Activated CD4-positive, alpha-beta T cell treated with anti-CD3 and anti-CD28 coated beads for 24 hours (primary cell): Measurements from ENCODE around the gene CSNK2A1.
"Not testable (repeated sequence)": the region's sequence is repeated elsewhere in the genome, so short reads cannot be mapped to it uniquely, and the experiment has no call there.

Source experiments
- DNase-seq, 2 donors: peaks; one replicate each; pipeline ENCODE4 v3.0.0-alpha.2; 2020; ENCODE audit warnings: low read depth in 2 of 2

Gene CSNK2A1

DNA sequence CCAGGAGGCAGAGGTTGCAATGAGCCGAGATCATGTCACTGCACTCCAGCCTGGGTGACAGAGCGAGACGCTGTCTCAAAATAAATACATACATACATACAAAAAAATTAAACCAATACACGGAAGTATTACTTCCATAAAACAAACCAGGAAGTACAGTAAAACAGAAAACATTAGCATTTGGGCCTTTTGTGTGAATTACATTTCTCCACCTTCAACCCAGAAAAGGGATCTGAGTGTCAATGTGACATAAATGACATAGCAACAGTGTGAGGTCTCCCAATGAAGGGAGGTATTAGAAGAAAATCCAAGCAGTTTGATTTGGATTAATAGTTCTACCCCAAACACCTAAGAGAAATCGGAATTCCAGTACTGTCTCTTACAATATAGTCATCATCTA, 10.1 kb downstream of the CSNK2A1 start:
- DNase-seq: no peak

DNA sequence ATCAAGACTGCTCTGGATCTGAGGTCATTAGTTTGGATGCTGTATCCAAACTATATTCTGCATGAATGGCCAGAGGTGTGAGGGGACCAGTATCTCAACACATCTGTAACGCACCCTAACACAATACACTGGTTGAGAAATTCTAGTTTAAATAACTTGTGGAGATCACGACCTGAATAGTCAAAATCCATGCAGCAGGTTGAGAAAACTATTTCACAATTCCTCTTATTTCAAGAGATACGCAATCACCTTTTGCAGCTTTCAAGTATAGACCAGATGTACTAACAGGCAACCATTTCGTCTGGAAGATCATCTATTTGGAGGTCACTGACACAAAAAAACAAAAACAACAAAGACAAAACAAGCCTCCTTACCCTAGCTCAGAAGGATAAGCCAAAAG, 11.1 kb downstream of the CSNK2A1 start:
- DNase-seq: no peak

- no peak for DNase-seq
Measured at GRCh38 chr20:531608-532007, 12.0 kb downstream of the CSNK2A1 start.

DNA sequence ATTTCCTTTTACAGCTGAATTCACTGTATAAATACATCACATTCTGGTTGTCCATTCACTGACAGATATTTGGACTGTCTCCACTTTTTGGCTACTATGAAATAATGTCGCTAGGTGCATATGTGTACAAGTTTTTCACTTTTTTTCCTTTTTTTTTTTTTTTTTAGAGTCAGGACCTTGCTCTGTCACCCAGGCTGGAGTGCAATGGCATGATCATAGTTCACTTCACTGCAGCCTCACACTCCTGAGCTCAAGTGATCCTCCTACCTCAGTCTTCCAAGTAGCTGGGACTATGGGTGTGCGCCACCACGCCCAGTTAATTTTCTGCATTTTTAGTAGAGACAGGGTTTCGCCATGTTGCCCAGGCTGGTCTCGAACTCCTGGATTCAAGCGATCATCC, 13.3 kb downstream of the CSNK2A1 start:
- DNase-seq: no peak

DNA sequence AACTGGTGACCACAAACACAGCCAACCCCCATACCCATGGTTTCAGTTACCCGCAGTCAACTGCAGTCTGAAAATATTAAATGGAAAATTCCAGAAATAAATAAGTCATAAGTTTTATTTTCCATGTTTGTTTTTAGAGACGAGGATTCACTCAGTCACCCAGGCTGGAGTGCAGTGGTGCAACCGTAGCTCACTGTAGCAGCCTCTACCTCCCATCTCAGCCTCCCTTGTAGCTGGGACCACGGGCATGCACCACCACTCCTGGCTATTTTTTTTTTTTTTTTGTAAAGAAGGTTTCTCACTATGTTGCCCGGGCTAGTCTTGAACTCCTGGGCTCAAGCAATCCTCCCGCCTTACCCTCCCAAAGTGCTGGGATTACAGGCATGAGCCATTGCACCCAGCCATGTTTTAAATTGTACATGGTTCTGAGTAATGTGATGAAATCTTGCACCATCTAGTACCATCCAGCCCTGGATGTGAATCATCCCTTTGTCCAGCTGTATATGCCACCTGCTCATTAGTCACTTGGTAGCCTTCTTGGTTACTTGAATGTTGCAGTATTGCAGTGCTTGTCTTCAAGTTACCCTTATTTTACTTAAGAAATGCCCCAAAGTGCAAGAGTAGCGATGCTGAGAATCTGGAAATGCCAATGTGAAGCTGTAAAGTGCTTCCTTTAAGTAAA, 14.5 kb downstream of the CSNK2A1 start:
- DNase-seq: no peak

GRCh38 chr20:527571-527886, 16.1 kb downstream of the CSNK2A1 start:
- DNase-seq: no peak

- DNase-seq: no peak
Measured at GRCh38 chr20:521860-522259, 21.7 kb downstream of the CSNK2A1 start.

GRCh38 chr20:519999-520398, 23.6 kb downstream of the CSNK2A1 start:
- DNase-seq: no peak

DNA sequence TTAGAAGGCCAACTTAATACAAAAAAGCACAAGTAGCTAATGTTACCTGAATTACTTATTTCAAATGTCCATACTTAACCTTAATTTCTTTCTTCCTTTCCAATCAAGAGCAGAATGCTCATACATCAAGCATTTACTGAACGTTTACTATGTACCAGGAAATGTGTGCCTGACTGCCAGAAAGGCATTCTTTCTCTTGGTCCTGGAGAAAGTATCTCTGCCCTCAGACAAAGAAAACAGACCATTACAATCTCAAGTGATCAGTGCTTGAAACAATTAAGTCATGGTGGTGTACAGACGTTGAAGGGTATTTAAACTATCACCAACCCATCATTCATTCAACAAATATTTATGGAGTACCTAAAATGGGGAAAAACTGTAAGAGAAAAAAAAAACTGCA, 26.4 kb downstream of the CSNK2A1 start:
- no peak for DNase-seq

DNA sequence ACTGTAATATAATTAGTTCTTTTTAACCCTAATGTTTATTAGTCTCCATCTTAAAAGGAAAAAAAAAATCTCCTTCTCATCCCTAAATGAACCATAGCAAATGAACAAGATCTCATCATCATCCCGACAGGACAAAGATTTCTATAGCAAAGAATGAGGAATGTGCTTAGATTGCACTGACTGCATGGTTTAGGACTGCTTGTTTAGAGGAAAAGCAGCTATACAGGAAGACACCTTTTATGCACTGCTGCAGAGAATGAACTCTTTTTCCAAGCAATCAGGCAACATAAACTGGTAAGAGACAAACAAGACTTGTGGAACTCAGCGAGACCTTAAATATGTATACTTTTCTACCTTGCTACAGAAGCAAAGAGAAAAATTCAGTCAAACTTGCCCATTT, 26.8 kb downstream of the CSNK2A1 start:
- no peak for DNase-seq

DNA sequence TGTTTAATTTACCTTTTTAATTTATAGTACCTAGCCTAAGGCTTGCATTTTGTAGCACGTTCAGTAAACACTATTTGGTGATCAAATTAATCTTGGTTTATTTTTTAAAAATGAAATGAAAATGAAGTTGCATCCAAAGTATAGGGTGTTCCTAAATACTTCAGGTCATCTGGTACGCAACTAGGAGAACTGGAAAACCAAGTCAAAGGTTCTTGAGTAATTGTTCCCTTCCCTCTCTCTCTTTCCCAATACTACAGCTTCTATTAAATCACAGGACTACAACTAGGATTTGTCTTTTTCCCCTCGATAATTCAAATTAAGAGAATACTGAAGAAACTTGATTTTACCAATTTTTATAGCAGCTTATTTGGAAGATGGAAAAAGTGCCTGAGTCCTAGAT, 27.9 kb downstream of the CSNK2A1 start:
- no peak for DNase-seq

GRCh38 chr20:513429-513828, 30.2 kb downstream of the CSNK2A1 start:
- no peak for DNase-seq

GRCh38 chr20:510328-511057, 33.1 kb downstream of the CSNK2A1 start:
- not testable (repeated sequence) for DNase-seq

DNA sequence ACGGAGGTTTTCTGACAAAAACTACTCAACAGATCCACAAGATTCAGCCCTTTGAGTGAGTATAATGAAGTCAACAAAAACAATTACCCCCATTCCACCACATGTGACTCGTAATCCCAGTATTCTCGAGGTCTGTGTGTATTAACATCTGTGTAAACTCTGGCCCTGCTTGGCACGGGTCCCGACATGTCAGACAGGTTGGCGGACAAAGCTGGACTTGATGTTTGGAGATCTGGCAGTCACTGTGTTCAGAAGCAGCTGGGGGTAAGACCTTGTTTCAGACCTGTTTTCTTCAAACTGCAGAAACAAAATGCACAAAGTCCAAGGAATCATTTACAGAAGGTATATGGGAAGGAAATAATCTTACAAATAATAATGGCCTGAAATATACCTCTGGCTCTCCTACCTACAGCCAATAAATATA, 35.2 kb downstream of the CSNK2A1 start:
- not testable (repeated sequence) for DNase-seq

- DNase-seq: no peak
Measured at GRCh38 chr20:507761-508332, 35.7 kb downstream of the CSNK2A1 start.

DNA sequence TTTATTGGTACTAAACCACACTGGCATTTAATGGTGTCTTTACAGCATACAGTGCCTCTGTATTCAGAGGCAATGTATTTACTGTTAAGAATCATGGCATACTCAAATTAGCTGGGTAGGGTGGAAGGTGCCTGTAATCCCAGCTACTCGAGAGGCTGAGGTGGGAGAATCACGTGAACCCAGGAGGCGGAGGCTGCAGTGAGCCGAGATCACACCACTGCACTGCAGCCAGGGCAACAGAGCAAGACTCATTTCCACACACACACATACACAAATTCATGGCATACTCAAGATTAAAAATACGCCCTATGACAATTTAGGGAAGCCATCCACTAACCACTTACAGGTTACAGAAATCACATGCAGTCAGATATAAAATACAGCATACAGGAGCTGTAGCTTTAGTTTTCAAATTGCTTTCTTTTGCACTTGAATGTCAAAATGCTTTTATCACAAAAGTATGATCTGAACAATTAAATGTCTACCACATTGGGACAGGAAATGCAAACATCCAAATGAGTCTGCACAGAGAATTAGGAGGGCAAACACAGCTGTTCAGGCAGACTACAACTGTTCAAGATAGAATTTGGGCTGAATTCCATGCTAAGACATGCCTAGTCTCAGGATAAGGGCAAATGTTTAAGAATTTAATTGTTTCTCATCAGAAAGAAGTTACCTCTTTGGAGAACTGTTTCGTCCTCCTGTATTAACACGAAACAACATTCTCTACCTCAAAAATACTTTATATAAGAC, 36.4 kb downstream of the CSNK2A1 start:
- DNase-seq: no peak

DNA sequence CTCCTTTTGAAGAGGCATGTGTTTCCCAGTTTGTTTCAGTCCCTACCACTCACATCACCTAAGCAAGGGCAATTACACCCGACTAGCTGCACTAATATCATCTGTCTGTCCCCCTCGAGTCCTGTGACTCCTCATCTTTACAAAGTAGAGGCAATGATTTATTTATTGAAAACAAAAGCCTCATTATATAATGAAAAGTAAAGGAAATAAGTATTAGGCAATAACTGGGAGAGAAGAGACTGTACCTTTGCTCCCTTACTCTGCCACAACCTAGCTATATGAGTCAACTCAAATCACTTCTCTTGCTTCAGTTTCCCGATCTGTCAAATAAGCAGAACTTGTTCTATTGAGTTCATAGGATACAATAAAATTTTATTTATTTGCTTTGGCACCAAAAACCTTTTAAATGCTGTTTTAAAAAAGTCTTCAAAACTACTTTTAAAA, 38.9 kb downstream of the CSNK2A1 start:
- DNase-seq: no peak

GRCh38 chr20:503048-503737, 40.4 kb downstream of the CSNK2A1 start:
- no peak for DNase-seq

DNA sequence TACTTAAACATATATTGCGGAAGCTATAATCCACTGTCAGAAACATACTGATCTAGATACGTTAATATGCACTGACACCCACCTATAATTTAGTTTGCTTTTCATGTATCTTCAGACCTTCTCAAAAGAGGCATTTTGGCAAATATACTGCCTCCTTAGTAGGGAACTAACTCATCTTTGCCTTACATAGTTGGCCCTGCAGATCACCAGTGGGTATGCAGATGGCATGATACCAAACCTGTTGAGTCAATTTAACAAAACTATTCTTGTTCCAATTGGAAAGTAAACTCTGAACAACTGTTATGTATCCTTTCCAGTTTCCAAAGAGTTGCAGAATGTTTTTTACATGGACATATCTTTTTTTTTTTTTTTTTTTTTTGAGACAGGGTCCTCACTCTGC, 45.6 kb downstream of the CSNK2A1 start:
- DNase-seq: no peak

DNA sequence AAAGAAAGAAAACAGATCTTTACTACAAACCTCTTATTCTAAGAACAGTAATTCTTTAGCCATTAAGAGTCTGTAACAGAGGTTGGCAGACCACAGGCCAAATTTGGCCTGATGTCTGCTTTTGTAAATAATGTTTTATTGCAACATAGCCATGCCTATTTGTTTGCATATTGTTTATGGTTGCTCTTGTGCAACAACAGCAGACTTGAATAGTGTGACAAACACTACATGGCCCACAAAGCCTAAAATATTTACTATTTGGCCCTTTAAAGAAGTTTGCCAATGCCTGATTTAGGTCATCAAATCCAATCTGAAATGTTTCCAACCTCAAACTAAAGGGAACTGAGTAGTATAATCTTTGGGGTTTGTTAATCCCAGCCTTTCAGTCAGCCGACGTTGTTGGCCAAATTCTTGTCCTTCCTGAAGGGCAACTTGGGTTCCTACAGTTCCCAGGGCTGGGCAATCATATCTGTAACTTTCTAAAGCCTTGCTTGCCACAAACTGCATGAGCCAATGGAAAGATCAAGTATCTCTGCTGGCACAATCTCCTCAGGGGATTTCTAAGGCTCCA, 47.4 kb downstream of the CSNK2A1 start:
- DNase-seq: no peak

- no peak for DNase-seq
Measured at GRCh38 chr20:492159-492558, 51.4 kb downstream of the CSNK2A1 start.

- no peak for DNase-seq
Measured at GRCh38 chr20:487655-488054, 55.9 kb downstream of the CSNK2A1 start.
